Stimulated activated CD4-positive, alpha-beta T cell treated with anti-CD3 and anti-CD28 coated beads, Interleukin-1b, Interleukin-23, amount 100 ng/mL, for 1 hour (primary cell): Measurements from ENCODE around the gene EXD3.
"Not testable (repeated sequence)": the region's sequence is repeated elsewhere in the genome, so short reads cannot be mapped to it uniquely, and the experiment has no call there.

Experiments
- DNase-seq, 2 donors: peaks; one replicate each; pipeline ENCODE4 v3.0.0-alpha.2; 2020; ENCODE audit warnings: low read depth in 2 of 2

Gene EXD3

GRCh38 chr9:137422604-137423513 is at the start of gene EXD3, which contains the start of gene NOXA1:
Gene EXD3 (minus strand): TSS chr9:137423162. CDS start chr9:137395357, 27,805 bp downstream.
Gene NOXA1 (plus strand): TSS chr9:137423393. CDS start chr9:137423530, 137 bp downstream.
- DNase-seq, result peak; percentile 91 to 94

- DNase-seq, result no peak
Measured at GRCh38 chr9:137470785-137471184, 47.8 kb upstream of the EXD3 start.

- DNase-seq, result no peak
Measured at GRCh38 chr9:137467896-137468295, 44.9 kb upstream of the EXD3 start.

- no peak for DNase-seq
Measured at GRCh38 chr9:137467161-137467581, 44.2 kb upstream of the EXD3 start.

- DNase-seq, result not testable (repeated sequence)
Measured at GRCh38 chr9:137466389-137467085, 43.6 kb upstream of the EXD3 start.

- DNase-seq, result no peak
Measured at GRCh38 chr9:137465720-137466388, 42.9 kb upstream of the EXD3 start.

- no peak for DNase-seq
Measured at GRCh38 chr9:137465000-137465719, 42.2 kb upstream of the EXD3 start.

GRCh38 chr9:137464291-137464999 is 41.5 kb upstream of the EXD3 start:
- no peak for DNase-seq

- no peak for DNase-seq
Measured at GRCh38 chr9:137463931-137464290, 40.9 kb upstream of the EXD3 start.

GRCh38 chr9:137462986-137463930 is 40.3 kb upstream of the EXD3 start:
- no peak for DNase-seq

- DNase-seq, result no peak
Measured at GRCh38 chr9:137462396-137462985, 39.5 kb upstream of the EXD3 start.

GRCh38 chr9:137461663-137462395 is 38.9 kb upstream of the EXD3 start:
- DNase-seq, result peak in 1 of 2 donors; percentile 31

GRCh38 chr9:137461316-137461662 is 38.3 kb upstream of the EXD3 start:
- no peak for DNase-seq

- DNase-seq, result no peak
Measured at GRCh38 chr9:137460363-137461315, 37.7 kb upstream of the EXD3 start.

- DNase-seq, result no peak
Measured at GRCh38 chr9:137459601-137460362, 36.8 kb upstream of the EXD3 start.

GRCh38 chr9:137459152-137459600 is 36.2 kb upstream of the EXD3 start, which contains the start of gene NSMF:
Gene NSMF (minus strand): TSS chr9:137459334. CDS start chr9:137459102, 232 bp downstream.
- peak; percentile 90 to 92 for DNase-seq
